Neutrophil (primary cell): ENCODE data around the gene LMF1.

Source experiments
- H3K27ac ChIP-seq: fragments of 200-600 bp; sonication (generic); 2 replicates; pipeline ENCODE4 v1.5.1; 2016; ENCODE audit warnings: mild to moderate bottlenecking, moderate library complexity
- H3K27me3 ChIP-seq: fragments of 200-600 bp; sonication (generic); 2 replicates; pipeline ENCODE4 v1.6.0; 2016; ENCODE audit warnings: mild to moderate bottlenecking
- H3K36me3 ChIP-seq: fragments of 200-600 bp; sonication (generic); 2 replicates; pipeline ENCODE4 v1.5.1; 2017
- H3K4me1 ChIP-seq, 2 experiments: fragments of 200-600 bp in 1 of 2; sonication (generic) in 1 of 2; 1 replicate in 1 of 2; 2 replicates in 1 of 2; pipeline versions ENCODE4 v1.5.1 to v1.6.1; 2013 to 2016; ENCODE audit warnings: low read depth in 1 of 2, low read length in 1 of 2, mild to moderate bottlenecking in 1 of 2, moderate library complexity in 1 of 2; ENCODE audit not compliant: control insufficient read depth in 1 of 2, insufficient read depth in 1 of 2
- H3K4me3 ChIP-seq, 2 experiments: fragments of 200-600 bp in 1 of 2; sonication (generic) in 1 of 2; 1 replicate in 1 of 2; 2 replicates in 1 of 2; pipeline ENCODE4 v1.5.1; 2013 to 2016; ENCODE audit warnings: low read depth in 1 of 2, low read length in 1 of 2, mild to moderate bottlenecking in 1 of 2, moderate library complexity in 1 of 2
- H3K9me3 ChIP-seq: fragments of 200-600 bp; sonication (generic); 2 replicates; pipeline ENCODE4 v1.5.1; 2016
- TF ChIP-seq, protein P1 (sequence below): fragments of 200-600 bp; sonication (generic); IDR thresholded peaks from 2 replicates; pipeline ENCODE4 v1.5.1; 2016; ENCODE audit warnings: antibody characterized with exemption

LMF1 gene

DNA sequence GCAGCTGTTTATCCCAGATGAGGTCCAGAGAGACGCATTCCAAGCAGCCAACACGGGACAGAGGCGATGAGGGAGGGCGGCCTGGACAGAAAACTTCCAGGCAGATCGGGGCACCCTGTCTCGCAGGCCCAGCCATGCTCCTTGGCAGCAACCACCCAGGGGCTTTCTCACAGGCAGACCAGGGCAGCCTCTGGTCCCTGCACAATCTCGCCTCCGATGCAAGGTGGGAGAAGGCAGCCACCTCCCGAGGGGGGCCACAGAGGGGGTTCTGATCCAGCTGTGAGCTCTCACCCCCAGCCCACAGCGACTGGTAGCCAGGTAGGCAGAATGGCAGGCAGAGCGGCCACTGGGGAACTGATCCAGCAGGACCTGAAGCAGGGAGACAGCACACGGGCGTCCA, 48.7 kb downstream of the LMF1 start:
- TF ChIP-seq, protein P1, sequence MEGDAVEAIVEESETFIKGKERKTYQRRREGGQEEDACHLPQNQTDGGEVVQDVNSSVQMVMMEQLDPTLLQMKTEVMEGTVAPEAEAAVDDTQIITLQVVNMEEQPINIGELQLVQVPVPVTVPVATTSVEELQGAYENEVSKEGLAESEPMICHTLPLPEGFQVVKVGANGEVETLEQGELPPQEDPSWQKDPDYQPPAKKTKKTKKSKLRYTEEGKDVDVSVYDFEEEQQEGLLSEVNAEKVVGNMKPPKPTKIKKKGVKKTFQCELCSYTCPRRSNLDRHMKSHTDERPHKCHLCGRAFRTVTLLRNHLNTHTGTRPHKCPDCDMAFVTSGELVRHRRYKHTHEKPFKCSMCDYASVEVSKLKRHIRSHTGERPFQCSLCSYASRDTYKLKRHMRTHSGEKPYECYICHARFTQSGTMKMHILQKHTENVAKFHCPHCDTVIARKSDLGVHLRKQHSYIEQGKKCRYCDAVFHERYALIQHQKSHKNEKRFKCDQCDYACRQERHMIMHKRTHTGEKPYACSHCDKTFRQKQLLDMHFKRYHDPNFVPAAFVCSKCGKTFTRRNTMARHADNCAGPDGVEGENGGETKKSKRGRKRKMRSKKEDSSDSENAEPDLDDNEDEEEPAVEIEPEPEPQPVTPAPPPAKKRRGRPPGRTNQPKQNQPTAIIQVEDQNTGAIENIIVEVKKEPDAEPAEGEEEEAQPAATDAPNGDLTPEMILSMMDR: no peak
- H3K27ac ChIP-seq: no peak overlapping the region
- peaks cover 2% of the 10 kb centered on the region for H3K9me3 ChIP-seq
- no peaks in the 10 kb centered on the region for H3K4me1 ChIP-seq
- H3K4me3 ChIP-seq: no peak overlapping the region
- no peaks in the 10 kb centered on the region for H3K27me3 ChIP-seq
- no peaks in the 10 kb centered on the region for H3K36me3 ChIP-seq

GRCh38 chr16:921321-921905, 49.4 kb downstream of the LMF1 start:
- H3K36me3 ChIP-seq: no peaks in the 10 kb centered on the region
- no peak overlapping the region for H3K4me3 ChIP-seq
- TF ChIP-seq, protein P1: no peak
- no peak overlapping the region for H3K27ac ChIP-seq
- H3K4me1 ChIP-seq: no peaks in the 10 kb centered on the region
- H3K9me3 ChIP-seq: no peaks in the 10 kb centered on the region
- H3K27me3 ChIP-seq: no peaks in the 10 kb centered on the region

DNA sequence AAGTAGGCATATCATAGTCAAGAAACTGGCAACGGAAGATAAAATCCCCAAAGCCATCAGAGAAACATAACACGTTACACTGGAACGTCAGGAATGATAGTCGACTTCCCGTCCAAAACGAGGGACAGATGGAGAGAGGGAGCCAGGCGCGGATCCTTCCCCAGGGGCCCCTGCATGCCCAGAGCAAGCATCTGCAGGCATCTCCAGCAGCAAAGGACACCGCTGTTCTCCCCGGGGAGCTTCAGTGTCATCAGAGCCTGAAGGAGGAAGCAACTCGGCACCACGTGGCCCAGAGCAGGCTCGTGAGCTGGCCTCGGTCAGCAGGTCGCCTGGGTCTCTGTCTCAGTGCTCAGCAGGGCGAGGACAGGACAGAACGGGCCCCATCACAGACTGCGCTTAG, 50.1 kb downstream of the LMF1 start:
- no peaks in the 10 kb centered on the region for H3K36me3 ChIP-seq
- no peak overlapping the region for H3K4me3 ChIP-seq
- no peaks in the 10 kb centered on the region for H3K4me1 ChIP-seq
- no peaks in the 10 kb centered on the region for H3K27me3 ChIP-seq
- TF ChIP-seq, protein P1: no peak
- H3K27ac ChIP-seq: no peak overlapping the region
- H3K9me3 ChIP-seq: no peaks in the 10 kb centered on the region

GRCh38 chr16:920051-920681, 50.6 kb downstream of the LMF1 start:
- no peaks in the 10 kb centered on the region for H3K36me3 ChIP-seq
- H3K9me3 ChIP-seq: no peaks in the 10 kb centered on the region
- H3K4me3 ChIP-seq: no peak overlapping the region
- TF ChIP-seq, protein P1: no peak
- H3K27me3 ChIP-seq: no peaks in the 10 kb centered on the region
- H3K4me1 ChIP-seq: no peaks in the 10 kb centered on the region
- no peak overlapping the region for H3K27ac ChIP-seq

- TF ChIP-seq, protein P1: no peak
- Histone ChIP-seq H3K27me3 (no peaks in the 10 kb centered on the region), H3K4me1 (no peaks in the 10 kb centered on the region), H3K4me3 (no peak overlapping the region), H3K36me3 (no peaks in the 10 kb centered on the region), H3K9me3 (no peaks in the 10 kb centered on the region), H3K27ac (no peak overlapping the region)
Measured at GRCh38 chr16:919658-920050, 51.1 kb downstream of the LMF1 start.
